Activated naive CD4-positive, alpha-beta T cell treated with anti-CD3 and anti-CD28 coated beads for 36 hours (primary cell): ENCODE data around the gene MYCBP2. TPM values are rescaled to one million over a fixed set of nuclear protein-coding genes. Genes with fewer than 3 reads are reported as not detected.

Source experiments
- CTCF ChIA-PET: fragments of 350-600 bp; sonication (Branson Sonifier 250); formaldehyde crosslinking; loops from one replicate; lab custom pipeline; 2021; ENCODE audit warnings: antibody characterized with exemption; lab: Charles Lee
- DNase-seq: peaks from one replicate; pipeline ENCODE4 v3.0.0-alpha.2; 2020
- H3K27ac Mint-ChIP-seq: one replicate; pipeline ENCODE4 v1.8.0; 2021; ENCODE audit warnings: mild to moderate bottlenecking, mixed read lengths
- H3K27me3 Mint-ChIP-seq: one replicate; pipeline ENCODE4 v1.8.0; 2021; ENCODE audit warnings: low read depth, mixed read lengths
- H3K36me3 Mint-ChIP-seq: one replicate; pipeline ENCODE4 v1.8.0; 2021; ENCODE audit warnings: low read depth, mixed read lengths
- H3K4me1 Mint-ChIP-seq: one replicate; pipeline ENCODE4 v1.8.0; 2021; ENCODE audit warnings: low read depth, mixed read lengths
- H3K4me3 Mint-ChIP-seq: one replicate; pipeline ENCODE4 v1.8.0; 2021; ENCODE audit warnings: mild to moderate bottlenecking, moderate library complexity, mixed read lengths
- H3K9me3 Mint-ChIP-seq: one replicate; pipeline ENCODE4 v1.8.0; 2021; ENCODE audit warnings: mixed read lengths
- intact Hi-C: fragments of 100-400 bp; cut with micrococcal nuclease; formaldehyde crosslinking; loops from one replicate; pipeline ENCODE4 v1.15.1; 2023
- total RNA-seq, 2 experiments: library from RNA; stranded (reverse); gene quantifications; one replicate each; pipeline ENCODE4 v1.2.3, GENCODE V29; 2021

The MYCBP2 gene
- total RNA-seq, 2 experiments from 2014 or later = 60.6 to 70.4 TPM

GRCh38 chr13:77061362-77061761, 265.5 kb downstream of the MYCBP2 start:
- Mint-ChIP-seq H3K27ac (no peak overlapping the region), H3K27me3 (no peaks in the 10 kb centered on the region), H3K9me3 (no peaks in the 10 kb centered on the region), H3K4me3 (no peak overlapping the region), H3K36me3 (peaks cover 31% of the 10 kb centered on the region), H3K4me1 (peaks cover 7% of the 10 kb centered on the region)
- intact Hi-C loops = no loop called here
- DNase-seq = no peak
- CTCF ChIA-PET = no interaction called here

GRCh38 chr13:77056886-77057285, 270.0 kb downstream of the MYCBP2 start:
- DNase-seq = no peak
- intact Hi-C loops = no loop called here
- Mint-ChIP-seq H3K4me3 (no peak overlapping the region), H3K36me3 (peaks cover 31% of the 10 kb centered on the region), H3K4me1 (no peaks in the 10 kb centered on the region), H3K27ac (no peak overlapping the region), H3K27me3 (no peaks in the 10 kb centered on the region), H3K9me3 (no peaks in the 10 kb centered on the region)
- CTCF ChIA-PET = interaction anchor here (0.6 to 1.0 kb wide), 2 partner anchors 12 to 53 kb away, joined by 3 to 10 read pairs; no protein-coding TSS in a partner anchor

GRCh38 chr13:77056382-77056781, 270.5 kb downstream of the MYCBP2 start:
- H3K27me3 Mint-ChIP-seq = no peaks in the 10 kb centered on the region
- intact Hi-C loops = no loop called here
- no peak for DNase-seq
- CTCF ChIA-PET = interaction anchor here (0.6 to 1.0 kb wide), 2 partner anchors 12 to 53 kb away, joined by 3 to 10 read pairs; no protein-coding TSS in a partner anchor
- peaks cover 31% of the 10 kb centered on the region for H3K36me3 Mint-ChIP-seq
- H3K9me3 Mint-ChIP-seq = no peaks in the 10 kb centered on the region
- H3K4me3 Mint-ChIP-seq = no peak overlapping the region
- H3K4me1 Mint-ChIP-seq = no peaks in the 10 kb centered on the region
- H3K27ac Mint-ChIP-seq = no peak overlapping the region

- DNase-seq = no peak
- CTCF ChIA-PET = interaction anchor here (1.1 kb wide), 1 partner anchor 8 kb away, joined by 3 read pairs; no protein-coding TSS in a partner anchor
- no peaks in the 10 kb centered on the region for H3K4me1 Mint-ChIP-seq
- no peak overlapping the region for H3K4me3 Mint-ChIP-seq
- intact Hi-C loops = no loop called here
- H3K27ac Mint-ChIP-seq = no peak overlapping the region
- H3K36me3 Mint-ChIP-seq = peaks cover 34% of the 10 kb centered on the region
- H3K27me3 Mint-ChIP-seq = no peaks in the 10 kb centered on the region
- H3K9me3 Mint-ChIP-seq = no peaks in the 10 kb centered on the region
These were observed 271.7 kb downstream of the MYCBP2 start for GRCh38 chr13:77055158-77055557.

DNA sequence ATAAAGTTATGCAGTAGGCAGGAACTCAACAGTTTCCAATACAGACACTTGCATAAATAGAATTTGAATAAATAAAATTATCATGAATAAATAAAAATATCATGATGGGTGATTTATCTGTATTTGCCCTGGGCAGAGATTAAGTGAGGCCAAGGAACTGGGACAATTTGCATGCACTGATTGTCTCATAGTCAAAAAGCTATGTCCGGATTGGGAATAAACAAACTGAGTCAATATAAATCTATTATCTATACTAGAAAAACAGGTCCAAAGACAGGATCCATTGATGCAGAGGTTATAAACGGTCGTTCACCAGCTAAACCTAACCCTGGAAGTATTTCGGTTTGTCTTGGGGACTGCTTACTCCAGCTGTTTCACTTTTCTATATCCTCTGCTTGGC, 273.7 kb downstream of the MYCBP2 start:
- Mint-ChIP-seq H3K9me3 (no peaks in the 10 kb centered on the region), H3K27ac (no peak overlapping the region), H3K27me3 (no peaks in the 10 kb centered on the region), H3K4me1 (no peaks in the 10 kb centered on the region), H3K4me3 (no peak overlapping the region), H3K36me3 (peaks cover 47% of the 10 kb centered on the region)
- no peak for DNase-seq
- intact Hi-C loops = no loop called here
- CTCF ChIA-PET = interaction anchor here (0.5 to 0.6 kb wide), 2 partner anchors 27 to 699 kb away, joined by 4 read pairs; no protein-coding TSS in a partner anchor

DNA sequence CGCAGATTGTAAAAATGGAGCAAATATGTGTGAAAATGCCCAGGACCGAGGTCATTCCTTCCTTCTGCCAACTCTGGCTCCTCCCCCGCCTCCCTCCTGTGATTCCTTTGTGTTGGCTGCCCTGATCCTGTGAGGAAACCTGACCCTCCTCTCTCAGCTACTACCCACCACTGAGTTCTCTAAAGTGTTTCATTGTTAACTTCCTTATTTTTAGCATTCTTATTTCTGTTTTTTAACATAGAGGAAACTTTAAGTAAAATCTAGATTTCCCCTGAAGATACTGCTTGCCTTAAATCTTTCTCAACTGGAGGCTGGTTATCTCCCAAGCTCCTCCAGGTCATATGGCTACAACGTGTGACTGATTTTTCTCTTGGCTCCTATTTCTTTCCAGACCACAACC, 278.2 kb downstream of the MYCBP2 start:
- Mint-ChIP-seq H3K27me3 (no peaks in the 10 kb centered on the region), H3K27ac (peak overlapping the region; percentile 14), H3K36me3 (peaks cover 44% of the 10 kb centered on the region), H3K4me3 (no peak overlapping the region), H3K9me3 (no peaks in the 10 kb centered on the region), H3K4me1 (no peaks in the 10 kb centered on the region)
- no peak for DNase-seq
- intact Hi-C loops = no loop called here
- CTCF ChIA-PET = no interaction called here

DNA sequence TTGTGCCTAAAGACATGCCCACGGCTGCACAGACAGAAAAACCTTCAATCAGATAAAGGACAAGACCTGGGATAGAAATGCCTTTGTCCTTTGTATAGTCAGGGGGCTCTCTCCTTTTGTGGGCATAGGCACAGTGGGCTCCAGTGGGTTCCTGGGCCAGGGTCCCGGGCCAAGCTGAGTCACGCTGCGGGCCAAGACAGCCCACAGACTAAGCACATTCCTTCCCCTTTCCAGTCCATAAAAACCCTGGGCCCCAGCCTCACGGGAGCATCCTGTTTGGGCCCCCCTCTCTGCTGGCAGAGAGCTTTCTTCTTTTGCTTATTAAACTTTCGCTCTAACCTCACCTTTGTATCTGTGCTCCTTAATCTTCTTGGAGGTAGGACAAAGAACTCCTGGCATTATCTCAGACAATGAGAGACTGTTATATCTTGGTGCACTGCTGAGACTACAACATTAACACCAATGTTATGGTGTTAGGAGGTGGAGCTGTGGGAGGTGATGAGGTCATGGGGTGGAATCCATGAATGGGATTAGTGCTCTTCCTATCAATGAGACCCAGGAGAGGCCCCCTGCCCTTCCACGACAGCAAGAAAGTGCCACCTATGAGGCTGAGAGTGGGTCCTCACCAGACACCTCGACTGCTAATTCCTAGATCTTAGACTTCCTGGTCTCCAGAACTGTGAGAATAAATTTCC, 279.1 kb downstream of the MYCBP2 start:
- Mint-ChIP-seq H3K9me3 (no peaks in the 10 kb centered on the region), H3K27ac (no peak overlapping the region), H3K4me1 (no peaks in the 10 kb centered on the region), H3K4me3 (no peak overlapping the region), H3K36me3 (peaks cover 43% of the 10 kb centered on the region), H3K27me3 (no peaks in the 10 kb centered on the region)
- intact Hi-C loops = no loop called here
- no peak for DNase-seq
- CTCF ChIA-PET = interaction anchor here (0.5 to 1.7 kb wide), 2 partner anchors 8 to 694 kb away, joined by 3 to 4 read pairs; no protein-coding TSS in a partner anchor

DNA sequence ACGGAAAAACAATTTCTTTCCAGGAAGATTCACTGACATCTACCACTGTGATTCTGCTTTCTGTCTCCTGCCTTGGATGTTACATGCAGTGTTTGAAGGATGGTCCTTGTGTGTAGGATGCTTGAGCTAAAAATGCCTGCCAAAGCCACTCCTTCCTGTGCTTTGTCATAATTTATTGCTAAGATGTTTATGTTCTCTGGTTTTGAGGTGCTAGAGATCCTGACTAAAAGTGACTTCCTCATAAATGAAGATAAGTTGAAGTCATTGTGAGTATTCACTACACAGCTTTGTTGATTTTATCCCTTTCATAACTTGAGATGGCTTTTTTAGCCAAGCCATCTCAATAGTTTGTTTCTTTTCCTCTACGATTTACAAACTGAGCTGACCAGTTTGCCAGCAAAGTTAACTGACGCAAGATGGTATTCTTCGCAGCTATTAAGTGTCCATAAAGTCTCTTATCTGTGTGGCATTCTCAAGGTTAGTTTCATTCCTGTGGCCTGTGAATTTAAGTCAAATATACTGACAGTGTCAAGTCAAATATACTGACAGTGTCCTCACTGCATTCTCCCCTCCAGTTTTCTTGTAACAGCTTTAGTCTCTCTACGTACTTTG, 284.2 kb downstream of the MYCBP2 start:
- no peak overlapping the region for H3K4me3 Mint-ChIP-seq
- no peaks in the 10 kb centered on the region for H3K9me3 Mint-ChIP-seq
- no peak overlapping the region for H3K27ac Mint-ChIP-seq
- intact Hi-C loops = no loop called here
- DNase-seq = no peak
- CTCF ChIA-PET = interaction anchor here (0.6 to 1.2 kb wide), 2 partner anchors 15 to 436 kb away, joined by 3 to 4 read pairs; no protein-coding TSS in a partner anchor
- no peaks in the 10 kb centered on the region for H3K27me3 Mint-ChIP-seq
- no peaks in the 10 kb centered on the region for H3K4me1 Mint-ChIP-seq
- H3K36me3 Mint-ChIP-seq = peaks cover 13% of the 10 kb centered on the region

- Mint-ChIP-seq H3K27ac (no peak overlapping the region), H3K4me3 (no peak overlapping the region), H3K36me3 (peaks cover 1% of the 10 kb centered on the region), H3K9me3 (no peaks in the 10 kb centered on the region), H3K4me1 (no peaks in the 10 kb centered on the region), H3K27me3 (no peaks in the 10 kb centered on the region)
- intact Hi-C loops = no loop called here
- DNase-seq = no peak
- CTCF ChIA-PET = no interaction called here
These were observed 286.1 kb downstream of the MYCBP2 start for GRCh38 chr13:77040835-77041234.

- CTCF ChIA-PET = no interaction called here
- no peak for DNase-seq
- Mint-ChIP-seq H3K4me3 (no peak overlapping the region), H3K36me3 (peaks cover 1% of the 10 kb centered on the region), H3K4me1 (no peaks in the 10 kb centered on the region), H3K9me3 (no peaks in the 10 kb centered on the region), H3K27me3 (no peaks in the 10 kb centered on the region), H3K27ac (no peak overlapping the region)
- intact Hi-C loops = no loop called here
These were observed 286.8 kb downstream of the MYCBP2 start for GRCh38 chr13:77040076-77040475.

GRCh38 chr13:77038907-77039480, 287.9 kb downstream of the MYCBP2 start:
- Mint-ChIP-seq H3K4me1 (peaks cover 9% of the 10 kb centered on the region), H3K4me3 (no peak overlapping the region), H3K9me3 (no peaks in the 10 kb centered on the region), H3K27me3 (no peaks in the 10 kb centered on the region), H3K36me3 (no peaks in the 10 kb centered on the region), H3K27ac (no peak overlapping the region)
- DNase-seq = no peak
- intact Hi-C loops = no loop called here
- CTCF ChIA-PET = no interaction called here

DNA sequence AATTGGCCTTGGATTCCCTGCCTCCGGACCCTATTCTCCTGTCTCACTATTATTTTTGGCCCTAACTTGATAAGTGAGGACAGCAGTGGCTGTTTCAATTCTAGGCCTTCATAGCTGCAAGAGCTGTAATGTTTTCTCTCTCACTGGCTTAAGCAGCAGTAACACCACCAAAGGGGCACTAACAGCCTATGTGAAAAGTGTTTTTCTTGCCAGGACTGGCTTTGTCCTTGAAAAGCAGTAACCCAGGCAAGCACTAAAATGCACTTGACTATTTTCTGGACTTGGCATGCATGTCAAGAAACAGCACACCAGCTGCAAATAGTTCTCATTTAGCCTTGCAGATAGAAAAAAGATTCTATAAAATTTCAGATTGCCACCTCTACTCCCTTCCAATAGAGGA, 290.6 kb downstream of the MYCBP2 start:
- H3K36me3 Mint-ChIP-seq = no peaks in the 10 kb centered on the region
- H3K9me3 Mint-ChIP-seq = no peaks in the 10 kb centered on the region
- no peaks in the 10 kb centered on the region for H3K27me3 Mint-ChIP-seq
- CTCF ChIA-PET = no interaction called here
- DNase-seq = no peak
- intact Hi-C loops = no loop called here
- H3K27ac Mint-ChIP-seq = no peak overlapping the region
- peaks cover 12% of the 10 kb centered on the region for H3K4me1 Mint-ChIP-seq
- H3K4me3 Mint-ChIP-seq = no peak overlapping the region
